Left lobe of liver (tissue), 2 donors: ENCODE data around the gene COL3A1. TPM values are rescaled to one million over a fixed set of nuclear protein-coding genes. Genes with fewer than 3 reads are reported as not detected.

Experiments used
- ATAC-seq: fragments of 200-7000 bp; cut with Tn5 transposase; one replicate; pipeline ENCODE4 v1.9.1; 2020; ENCODE audit warnings: mild to moderate bottlenecking, moderate library complexity
- DNase-seq: peaks from one replicate; pipeline ENCODE4 v3.0.0-alpha.2; 2020; ENCODE audit warnings: low spot score
- total RNA-seq: library from RNA; stranded (reverse); gene quantifications from one replicate; pipeline ENCODE4 v1.2.1, GENCODE V29; 2021
- donor health status: DM: no; HTN: no; CAD: no; lungs with moderate emphysema.
- donor health status: DM: no; HTN: yes; CAD: no.

COL3A1 gene
- 21.6 TPM for total RNA-seq

DNA sequence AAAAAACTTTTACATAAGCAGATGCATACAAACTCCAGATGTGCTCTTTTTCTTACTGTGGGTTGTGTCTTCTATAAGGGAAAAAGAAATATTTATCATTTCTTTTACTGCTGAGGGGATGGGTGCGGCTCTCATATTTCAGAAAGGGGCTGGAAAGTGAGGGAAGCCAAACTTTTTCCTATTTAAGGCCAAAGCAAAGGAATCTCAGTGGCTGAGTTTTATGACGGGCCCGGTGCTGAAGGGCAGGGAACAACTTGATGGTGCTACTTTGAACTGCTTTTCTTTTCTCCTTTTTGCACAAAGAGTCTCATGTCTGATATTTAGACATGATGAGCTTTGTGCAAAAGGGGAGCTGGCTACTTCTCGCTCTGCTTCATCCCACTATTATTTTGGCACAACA lies at the start of gene COL3A1:
Gene COL3A1, plus strand, starts transcription at position 210 of the 400 bp plus-strand sequence. Its CDS starts 117 bp downstream, at position 327.
- ATAC-seq: no peak
- no peak for DNase-seq

DNA sequence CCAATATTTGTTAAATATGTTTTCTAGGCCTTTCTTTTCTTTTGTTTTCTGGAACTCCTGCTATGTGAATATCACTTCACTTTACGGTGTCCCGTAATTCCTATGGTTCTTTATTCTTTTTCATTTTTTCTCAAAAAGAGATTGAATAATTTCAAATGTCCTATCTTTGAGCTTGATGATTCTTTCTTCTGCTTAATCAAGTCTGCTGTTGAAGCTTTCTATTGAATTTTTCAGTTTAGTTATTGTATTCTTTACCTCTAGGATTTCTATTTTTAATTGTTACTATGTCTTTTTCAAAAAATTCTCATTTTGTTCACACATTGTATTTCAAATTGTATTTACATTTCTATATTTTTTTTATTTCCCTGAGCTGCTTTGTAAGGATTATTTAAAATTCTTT lies 45.5 kb upstream of the COL3A1 start:
- DNase-seq (no peak), ATAC-seq (no peak)

DNA sequence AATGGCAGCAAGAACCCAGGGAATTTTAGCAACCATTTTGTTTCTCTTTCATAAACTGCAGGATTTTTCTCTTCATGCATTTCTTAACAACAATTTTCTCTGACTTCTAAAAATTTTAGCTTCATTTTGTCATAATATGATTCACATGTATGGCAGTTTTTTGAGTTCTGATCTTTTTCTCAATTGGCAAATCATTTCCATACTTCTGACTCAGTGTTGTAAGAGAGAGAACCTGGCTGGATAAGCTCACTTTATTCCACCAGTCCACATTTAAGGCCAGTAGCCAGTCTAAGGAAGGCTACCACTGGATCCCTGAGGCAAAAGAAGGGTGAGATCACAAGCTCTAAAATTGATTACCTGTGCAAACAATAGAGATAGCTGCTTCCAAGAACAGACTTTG lies 42.8 kb upstream of the COL3A1 start:
- ATAC-seq: no peak
- DNase-seq: no peak

GRCh38 chr2:188937228-188938220 lies 36.6 kb upstream of the COL3A1 start:
- ATAC-seq: no peak
- no peak for DNase-seq

GRCh38 chr2:188940171-188940570 lies 34.0 kb upstream of the COL3A1 start:
- no peak for ATAC-seq
- no peak for DNase-seq

DNA sequence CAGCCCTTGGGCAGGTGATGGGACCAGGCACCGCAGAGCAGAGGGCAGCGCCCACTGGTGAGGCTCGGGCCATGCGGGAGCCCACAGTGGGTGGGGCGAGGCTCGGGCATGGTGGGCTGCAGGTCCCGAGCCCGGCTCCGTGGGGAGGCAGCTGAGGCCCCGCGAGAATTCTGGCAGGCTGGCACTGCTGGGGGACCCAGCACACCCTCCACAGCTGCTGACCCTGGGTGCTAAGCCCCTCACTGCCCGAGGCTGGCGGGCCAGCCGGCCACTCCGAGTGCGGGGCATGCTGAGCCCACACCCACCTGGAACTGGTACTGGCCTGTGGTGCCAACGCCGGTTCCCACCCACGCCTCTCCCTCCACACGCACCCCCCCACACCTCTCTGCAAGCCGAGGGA lies 29.7 kb upstream of the COL3A1 start:
- ATAC-seq (no peak), DNase-seq (no peak)

DNA sequence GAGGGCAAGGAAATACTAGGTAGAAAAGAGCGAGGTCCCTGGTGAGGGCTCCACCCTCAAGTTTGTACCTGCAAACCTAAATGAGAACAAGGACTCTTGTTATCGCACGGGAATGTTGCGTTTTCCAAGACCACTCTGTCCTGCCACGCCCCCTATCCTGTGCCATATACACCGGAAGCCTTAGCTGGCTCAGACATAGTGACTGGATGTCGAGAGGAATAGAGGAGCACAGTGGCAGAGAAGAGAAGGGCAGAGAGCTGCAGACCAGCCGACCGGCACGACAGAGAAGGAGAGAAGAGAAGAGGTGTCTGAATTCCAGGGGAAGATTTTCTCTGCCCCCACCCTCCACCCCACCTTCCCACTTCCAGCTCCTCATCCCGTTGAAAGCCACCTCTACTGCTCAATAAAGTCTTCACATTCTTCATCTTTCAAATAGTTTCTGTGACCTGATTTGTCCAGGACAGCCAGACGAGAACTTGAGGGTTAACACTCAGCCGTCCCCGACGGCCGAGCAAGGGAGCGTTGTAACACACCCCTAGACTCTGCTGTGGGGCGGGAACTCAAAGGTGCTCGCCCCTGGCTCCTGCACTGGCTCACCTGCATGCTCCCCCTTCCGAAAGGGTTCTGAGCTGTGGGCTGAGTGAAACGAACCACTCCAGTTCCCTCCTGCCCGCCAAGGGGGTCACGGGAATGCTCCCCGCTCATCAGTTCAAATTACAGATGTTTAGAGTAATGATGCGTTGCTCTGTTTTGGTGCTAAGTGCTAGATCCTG lies 24.9 kb upstream of the COL3A1 start:
- DNase-seq (no peak), ATAC-seq (no peak)

DNA sequence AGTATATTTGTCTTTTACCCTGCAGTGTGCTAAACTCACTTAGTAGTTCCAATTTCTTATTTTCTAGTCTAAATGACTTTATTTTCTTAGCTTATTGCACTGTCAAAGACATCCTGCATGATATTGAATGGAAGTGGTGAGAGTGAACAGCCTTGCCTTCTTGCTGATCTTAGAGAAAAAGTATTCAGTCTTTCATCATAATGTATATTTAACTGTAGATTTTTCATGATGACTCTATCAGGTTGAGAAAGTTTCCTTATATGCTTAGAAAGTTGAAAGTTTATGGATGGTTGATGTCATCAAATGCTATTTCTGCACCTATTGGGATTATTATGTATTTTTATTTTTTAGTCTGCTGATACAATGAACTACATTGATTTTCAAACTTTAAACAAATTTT lies 21.3 kb upstream of the COL3A1 start:
- DNase-seq (no peak), ATAC-seq (no peak)

DNA sequence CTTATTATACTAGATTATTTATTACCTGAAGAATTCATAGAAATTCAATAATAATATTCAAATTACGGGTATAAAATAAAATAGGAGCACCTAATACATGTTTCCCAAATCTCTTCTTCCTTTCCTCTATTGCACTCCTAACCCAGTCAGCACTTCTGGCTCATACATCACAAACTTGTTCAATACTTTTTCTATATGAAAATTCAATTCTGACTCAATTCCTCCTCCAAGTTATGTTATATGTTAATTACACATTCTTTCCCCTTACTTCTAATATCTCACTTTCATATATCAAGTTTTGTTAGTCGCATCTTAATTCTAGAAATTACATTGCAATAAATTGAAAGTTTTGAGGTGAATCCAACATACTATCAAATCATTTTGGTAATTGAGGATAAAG lies 17.9 kb upstream of the COL3A1 start:
- DNase-seq: no peak
- no peak for ATAC-seq

GRCh38 chr2:188956961-188957360 lies 17.2 kb upstream of the COL3A1 start:
- DNase-seq (no peak), ATAC-seq (no peak)

DNA sequence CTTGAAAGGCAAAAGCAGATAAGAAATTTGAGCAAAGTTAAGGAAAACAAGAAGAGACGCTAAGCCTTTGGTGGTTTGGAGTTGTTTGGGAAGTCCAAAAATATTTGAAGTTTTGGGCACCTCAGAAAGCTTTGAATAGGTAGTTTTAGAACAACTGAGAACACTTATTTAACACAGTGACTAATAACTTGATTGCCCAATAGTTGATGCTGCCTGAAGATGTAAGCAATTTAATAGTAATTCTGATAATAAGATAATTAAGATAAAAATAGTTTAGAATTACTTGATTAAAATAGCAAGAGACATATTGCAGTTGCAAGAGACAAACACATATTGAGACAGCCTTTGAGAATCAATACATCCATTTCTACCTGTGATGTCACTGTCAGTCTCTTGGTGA lies 16.5 kb upstream of the COL3A1 start:
- ATAC-seq: no peak
- no peak for DNase-seq

DNA sequence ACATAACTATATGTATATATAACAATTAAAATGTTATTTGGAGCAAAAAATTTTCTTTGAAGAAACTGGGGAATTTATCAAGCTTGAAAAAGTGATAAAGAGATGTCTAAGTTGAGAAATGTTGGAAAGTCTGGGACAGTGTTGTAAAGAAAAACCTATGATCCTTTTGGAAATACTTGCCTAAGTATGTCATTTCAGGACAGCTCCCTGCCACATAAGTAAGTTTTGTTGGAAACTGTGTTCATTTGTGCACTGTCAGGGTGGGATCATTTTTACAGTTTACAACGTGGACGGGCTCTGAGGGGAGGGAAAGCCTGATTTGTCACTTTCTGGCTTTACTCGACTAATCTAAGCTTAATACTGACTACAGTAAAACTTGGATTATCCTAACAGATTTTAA lies 10.4 kb upstream of the COL3A1 start:
- DNase-seq (no peak), ATAC-seq (no peak)

DNA sequence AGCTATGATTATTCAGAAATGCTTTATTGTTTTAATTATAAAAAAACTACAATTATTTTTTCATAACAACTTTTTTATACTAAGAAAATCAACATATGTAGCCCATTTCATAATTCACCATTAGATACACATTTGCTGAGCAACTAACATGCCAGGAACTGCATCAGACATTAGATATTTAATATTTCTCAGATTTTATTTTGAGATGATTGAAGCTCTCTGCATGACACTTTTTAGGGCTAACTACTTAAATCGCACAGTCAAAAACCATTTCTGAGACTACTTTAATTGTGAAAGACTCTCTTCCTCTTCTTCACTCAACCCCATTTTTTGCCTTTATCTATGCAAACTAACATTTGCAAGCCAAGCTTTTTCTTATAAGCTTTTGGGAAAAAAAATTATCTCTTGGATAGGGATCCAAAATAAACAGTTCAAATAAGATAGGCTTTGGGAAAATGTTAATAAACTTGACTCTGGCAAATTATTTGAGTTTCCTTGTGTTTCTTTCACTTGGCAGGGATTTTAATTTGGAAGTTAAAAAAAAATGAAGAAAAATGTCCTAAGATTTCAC lies 9.1 kb upstream of the COL3A1 start:
- no peak for ATAC-seq
- no peak for DNase-seq

DNA sequence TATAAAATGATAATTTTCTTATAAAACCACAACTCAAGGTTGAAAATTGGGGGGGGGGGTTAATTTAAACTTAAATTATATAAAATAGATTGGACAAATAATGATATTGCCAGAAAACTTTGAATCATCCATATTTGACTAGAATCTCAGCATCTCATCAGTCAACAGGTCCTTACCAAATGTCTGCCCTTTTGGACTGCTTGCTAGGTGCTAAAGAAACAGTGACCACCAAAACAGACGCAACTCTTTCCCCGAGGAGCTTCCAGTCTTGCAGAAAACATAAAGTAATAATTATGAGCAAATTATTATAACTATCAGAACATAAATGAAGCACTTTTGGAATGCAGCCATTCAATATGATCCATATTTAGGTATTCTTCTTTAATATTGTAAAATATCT lies 8.6 kb upstream of the COL3A1 start:
- DNase-seq: no peak
- ATAC-seq: no peak

GRCh38 chr2:188966079-188966571 lies 8.0 kb upstream of the COL3A1 start:
- ATAC-seq (no peak), DNase-seq (no peak)

DNA sequence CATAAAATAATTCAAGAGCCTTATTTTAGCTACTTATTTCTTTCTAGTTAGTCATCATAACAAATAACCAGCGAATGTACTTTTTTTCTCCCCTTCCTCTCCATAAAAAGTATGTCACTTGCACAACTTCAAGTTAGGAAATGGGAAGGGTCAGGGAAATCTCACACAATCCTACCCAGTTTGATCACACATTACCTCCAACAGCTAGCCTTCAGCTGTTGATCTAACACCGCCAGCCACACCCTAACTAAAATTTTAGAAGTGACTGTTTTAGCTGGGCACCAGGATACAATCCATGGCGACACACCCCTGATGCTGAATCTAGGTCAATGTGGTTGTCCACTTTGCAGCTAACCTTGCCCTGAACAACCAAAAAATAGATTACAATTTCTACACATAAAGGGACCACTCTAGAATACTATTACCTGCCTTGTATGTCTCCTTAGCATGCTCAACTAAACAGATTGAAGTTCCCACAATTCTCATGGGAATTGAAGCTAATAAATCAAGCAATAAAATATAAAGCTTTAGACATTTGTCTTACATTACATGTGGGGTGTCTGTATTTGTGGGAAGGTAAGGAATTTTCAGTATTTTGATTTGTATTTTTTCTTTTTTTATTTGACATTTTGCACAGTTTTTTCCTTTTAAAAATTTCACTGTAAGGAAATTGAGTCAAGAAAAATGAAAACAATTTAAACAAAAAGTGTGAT lies 7.3 kb upstream of the COL3A1 start:
- ATAC-seq (no peak), DNase-seq (no peak)

DNA sequence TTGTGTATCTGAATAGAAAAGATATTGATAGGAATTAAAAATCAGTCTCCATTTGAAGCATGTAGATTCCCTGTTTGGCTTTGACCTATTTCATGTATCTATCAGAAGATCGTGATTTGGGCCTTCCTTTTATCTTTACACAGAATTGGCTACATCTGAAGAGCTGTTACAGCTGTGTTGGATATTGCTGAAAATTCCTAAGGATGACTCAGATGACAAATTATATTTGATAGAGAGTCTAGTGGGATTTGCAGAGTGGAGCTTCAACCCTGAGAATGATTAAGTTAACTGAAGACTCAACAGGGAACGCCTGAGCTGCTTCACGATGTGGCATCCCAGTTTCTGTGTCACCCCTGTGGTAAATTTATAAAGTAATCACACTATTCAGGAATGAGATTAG lies 4.9 kb upstream of the COL3A1 start:
- no peak for ATAC-seq

DNA sequence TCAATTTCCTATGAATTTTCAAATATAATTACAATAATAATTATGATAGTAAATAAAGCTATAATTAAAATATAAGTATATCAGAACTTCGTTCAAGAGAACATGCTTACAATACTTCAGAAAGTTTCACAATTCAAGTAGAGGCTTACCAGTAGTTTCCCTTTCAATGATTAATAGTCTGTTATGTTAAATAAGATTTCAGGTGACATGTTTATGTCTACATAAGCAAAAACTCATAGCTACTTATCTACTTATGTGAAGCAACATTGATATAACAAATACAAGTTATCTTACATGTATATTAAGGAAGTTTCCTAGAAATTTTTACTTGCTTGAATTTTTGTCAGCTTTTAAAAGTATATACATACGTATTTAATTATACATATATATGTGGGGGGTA lies 4.5 kb upstream of the COL3A1 start:
- no peak for ATAC-seq
- no peak for DNase-seq

More for the DNA sequence above, 4.9 kb upstream of the COL3A1 start:
- DNase-seq: no peak

- DNase-seq (no peak), ATAC-seq (no peak)
Measured at GRCh38 chr2:188970211-188970610, 4.0 kb upstream of the COL3A1 start.

- no peak for DNase-seq
- ATAC-seq: no peak
Measured at GRCh38 chr2:188971432-188971861, 2.7 kb upstream of the COL3A1 start.

GRCh38 chr2:188973641-188974040 lies 532 bp upstream of the COL3A1 start:
- no peak for ATAC-seq

More at GRCh38 chr2:188973641-188974040, 532 bp upstream of the COL3A1 start:
- DNase-seq: no peak
